DND-41 (cell line): ENCODE data around the gene SERPINA3.

ENCODE experiments used
- CTCF ChIP-seq: IDR thresholded peaks from 2 replicates; pipeline ENCODE4 v1.5.1; 2012; ENCODE audit warnings: borderline replicate concordance, low read length, moderate library complexity, mild to moderate bottlenecking; ENCODE audit not compliant: poor library complexity, severe bottlenecking; ENCODE audit errors: extremely low read depth
- EZH2 ChIP-seq: IDR thresholded peaks from 3 replicates; pipeline ENCODE4 v1.6.1; 2012; ENCODE audit warnings: borderline replicate concordance, low read depth, mild to moderate bottlenecking, moderate library complexity, low read length, inconsistent platforms; ENCODE audit not compliant: severe bottlenecking

DNA sequence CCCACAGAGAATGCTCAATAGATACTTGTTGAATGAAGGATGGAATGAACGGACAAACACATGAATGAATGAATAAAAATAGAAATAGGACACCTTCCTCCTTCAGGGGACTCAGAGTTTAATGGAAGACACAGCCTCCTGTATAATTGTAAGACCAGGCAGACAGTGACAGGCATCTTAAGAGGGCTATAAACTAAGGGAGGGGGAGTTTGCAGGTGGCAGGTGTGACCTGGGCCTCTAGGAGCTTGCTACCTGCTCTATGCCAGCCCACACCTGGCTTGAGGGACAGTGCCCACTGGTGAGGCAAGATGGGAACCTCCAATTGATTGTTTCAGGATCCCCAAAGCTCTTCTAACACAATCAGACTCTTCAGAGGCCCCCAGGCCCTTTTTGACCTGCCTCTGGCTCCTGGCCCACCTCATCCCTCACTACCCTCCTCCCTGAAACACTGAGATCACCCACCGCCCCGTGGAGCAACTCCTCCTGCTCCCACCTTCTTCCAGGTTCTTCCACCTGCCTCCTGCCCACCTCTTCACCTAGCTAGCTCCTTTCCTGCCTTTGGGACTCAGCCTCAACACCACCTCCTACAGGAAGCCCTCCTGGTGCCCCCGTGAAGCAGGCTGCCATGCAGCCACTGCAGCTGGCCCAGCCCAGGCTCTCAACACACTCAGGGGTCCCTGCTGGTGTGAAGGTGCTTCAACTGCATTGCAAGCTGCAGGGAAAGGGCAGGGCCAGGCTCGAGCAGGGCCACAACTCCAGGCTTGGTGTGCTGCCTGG, 9.4 kb downstream of the SERPINA3 start:
- TF ChIP-seq EZH2 (no peak), CTCF (no peak)
